HFFc6 (cell line): ENCODE data around the gene ANXA4. TPM values are rescaled to one million over a fixed set of nuclear protein-coding genes. Genes with fewer than 3 reads are reported as not detected.

ENCODE experiments used
- DNase-seq: peaks from one replicate; pipeline ENCODE4 v3.0.0-alpha.2; 2018
- H3K27ac Mint-ChIP-seq: 2 replicates; pipeline ENCODE4 v1.8.0; 2020; ENCODE audit warnings: mild to moderate bottlenecking, mixed read lengths
- H3K27me3 Mint-ChIP-seq: 2 replicates; pipeline ENCODE4 v1.8.0; 2021; ENCODE audit warnings: mild to moderate bottlenecking, moderate library complexity, mixed read lengths; ENCODE audit not compliant: insufficient read depth
- H3K36me3 Mint-ChIP-seq: 2 replicates; pipeline ENCODE4 v1.8.0; 2021; ENCODE audit warnings: low read depth, mixed read lengths
- H3K4me1 Mint-ChIP-seq: 2 replicates; pipeline ENCODE4 v1.8.0; 2020; ENCODE audit warnings: low read depth, mixed read lengths
- H3K4me3 Mint-ChIP-seq: 2 replicates; pipeline ENCODE4 v1.8.0; 2020; ENCODE audit warnings: mild to moderate bottlenecking, moderate library complexity, mixed read lengths
- H3K9me3 Mint-ChIP-seq: 2 replicates; pipeline ENCODE4 v1.8.0; 2020; ENCODE audit warnings: mild to moderate bottlenecking, mixed read lengths
- total RNA-seq, 6 experiments: library from RNA; stranded (reverse); fragmentation: NEBNext Ultra II Directional; extraction: Animal tissue kit (Norgen Biotek cat#: 25700); gene quantifications; 2 replicates in 1 of 6; 3 replicates in 5 of 6; pipeline ENCODE4 v1.2.3, GENCODE V29; 2021
- TF ChIP-seq, protein P1 (sequence below): fragments of 200-600 bp; sonication (generic); IDR thresholded peaks from 2 replicates; pipeline ENCODE4 v1.5.0; 2021; ENCODE audit warnings: antibody characterized with exemption, mild to moderate bottlenecking

ANXA4 gene
- total RNA-seq, 6 experiments from 2014 or later, result 92.8 to 112 (median 96.1) TPM

DNA sequence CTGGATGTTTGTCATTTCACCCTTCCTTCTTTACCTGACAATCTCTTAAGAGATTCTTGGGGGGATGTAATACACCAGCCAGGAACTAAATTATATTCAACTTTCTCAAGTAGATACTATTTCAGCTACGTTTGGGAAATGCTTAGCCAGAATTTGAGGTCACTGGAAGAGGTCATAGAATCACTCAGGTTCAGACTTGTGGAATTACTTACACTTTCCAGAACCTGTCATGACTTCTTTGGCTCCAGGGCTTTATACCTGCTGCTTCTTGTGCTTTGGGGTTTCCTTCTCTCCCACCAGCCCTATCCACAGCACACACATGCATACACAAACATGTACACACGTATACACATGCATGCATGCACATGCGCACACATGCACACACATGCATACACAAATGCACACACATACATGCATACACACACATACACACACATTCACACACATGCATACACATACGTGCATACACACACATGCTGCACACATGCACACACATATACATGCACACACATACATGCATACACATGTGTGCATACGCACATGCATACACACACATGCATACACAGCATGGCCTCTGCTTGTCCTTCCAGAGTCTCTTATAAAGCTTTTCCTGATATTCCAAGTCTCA lies 23.5 kb upstream of the ANXA4 start:
- H3K36me3 Mint-ChIP-seq, result no peaks in the 10 kb centered on the region
- no peak for DNase-seq
- H3K9me3 Mint-ChIP-seq, result no peaks in the 10 kb centered on the region
- no peak overlapping the region for H3K27ac Mint-ChIP-seq
- H3K4me1 Mint-ChIP-seq, result peaks cover 22% of the 10 kb centered on the region
- TF ChIP-seq, protein P1, sequence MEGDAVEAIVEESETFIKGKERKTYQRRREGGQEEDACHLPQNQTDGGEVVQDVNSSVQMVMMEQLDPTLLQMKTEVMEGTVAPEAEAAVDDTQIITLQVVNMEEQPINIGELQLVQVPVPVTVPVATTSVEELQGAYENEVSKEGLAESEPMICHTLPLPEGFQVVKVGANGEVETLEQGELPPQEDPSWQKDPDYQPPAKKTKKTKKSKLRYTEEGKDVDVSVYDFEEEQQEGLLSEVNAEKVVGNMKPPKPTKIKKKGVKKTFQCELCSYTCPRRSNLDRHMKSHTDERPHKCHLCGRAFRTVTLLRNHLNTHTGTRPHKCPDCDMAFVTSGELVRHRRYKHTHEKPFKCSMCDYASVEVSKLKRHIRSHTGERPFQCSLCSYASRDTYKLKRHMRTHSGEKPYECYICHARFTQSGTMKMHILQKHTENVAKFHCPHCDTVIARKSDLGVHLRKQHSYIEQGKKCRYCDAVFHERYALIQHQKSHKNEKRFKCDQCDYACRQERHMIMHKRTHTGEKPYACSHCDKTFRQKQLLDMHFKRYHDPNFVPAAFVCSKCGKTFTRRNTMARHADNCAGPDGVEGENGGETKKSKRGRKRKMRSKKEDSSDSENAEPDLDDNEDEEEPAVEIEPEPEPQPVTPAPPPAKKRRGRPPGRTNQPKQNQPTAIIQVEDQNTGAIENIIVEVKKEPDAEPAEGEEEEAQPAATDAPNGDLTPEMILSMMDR, result no peak
- peaks cover 2% of the 10 kb centered on the region; the same call in 1 of the 2 replicates for H3K27me3 Mint-ChIP-seq
- H3K4me3 Mint-ChIP-seq, result no peak overlapping the region

DNA sequence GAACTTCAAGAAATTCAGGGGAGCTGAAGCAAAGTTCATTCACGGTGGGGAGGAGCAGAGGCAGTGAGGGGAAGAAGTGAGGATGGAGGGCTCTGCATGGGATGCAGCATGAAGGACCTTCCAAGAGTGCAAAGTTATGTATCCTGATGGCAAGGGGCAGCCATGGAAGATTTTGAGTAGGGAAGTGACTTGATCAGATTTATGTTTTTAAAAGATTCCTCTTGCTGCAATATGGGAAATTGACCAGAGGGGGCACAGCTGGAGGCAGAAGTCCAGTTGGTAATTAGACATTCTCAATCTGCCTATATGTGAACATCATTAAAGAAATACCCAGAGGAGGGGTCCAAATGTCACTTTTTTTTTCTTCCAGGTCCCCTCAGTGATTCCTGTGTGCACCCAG lies 21.5 kb upstream of the ANXA4 start:
- Mint-ChIP-seq H3K4me3 (no peak overlapping the region), H3K36me3 (no peaks in the 10 kb centered on the region)
- DNase-seq, result no peak

DNA sequence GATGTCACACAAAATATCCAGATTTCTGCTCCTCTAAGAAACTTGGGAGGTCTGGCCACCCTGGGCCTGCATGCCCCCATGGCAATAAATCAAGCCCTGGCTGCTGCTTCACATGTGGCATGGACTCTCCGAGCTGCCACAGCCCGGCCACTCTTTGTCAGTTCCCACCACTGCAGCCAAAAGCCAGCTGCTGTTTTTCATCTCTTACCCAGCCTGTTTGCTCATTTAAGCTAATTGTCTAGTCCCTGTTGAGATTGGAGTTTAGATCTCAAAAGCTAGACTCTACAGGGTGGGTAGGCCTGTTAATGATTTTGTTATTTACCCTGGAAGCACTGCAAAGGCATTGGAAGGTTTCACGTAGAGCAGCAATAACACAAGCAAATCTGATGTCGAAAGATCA lies 20.9 kb upstream of the ANXA4 start:
- no peak overlapping the region for H3K27ac Mint-ChIP-seq
- H3K4me1 Mint-ChIP-seq, result peaks cover 19% of the 10 kb centered on the region
- H3K4me3 Mint-ChIP-seq, result no peak overlapping the region
- H3K36me3 Mint-ChIP-seq, result no peaks in the 10 kb centered on the region
- no peaks in the 10 kb centered on the region for H3K9me3 Mint-ChIP-seq
- DNase-seq, result no peak
- H3K27me3 Mint-ChIP-seq, result peaks cover 2% of the 10 kb centered on the region; the same call in 1 of the 2 replicates
- TF ChIP-seq, protein P1, result no peak

More for the DNA sequence above, 21.5 kb upstream of the ANXA4 start:
- H3K9me3 Mint-ChIP-seq, result no peaks in the 10 kb centered on the region
- H3K27ac Mint-ChIP-seq, result no peak overlapping the region
- H3K4me1 Mint-ChIP-seq, result peaks cover 24% of the 10 kb centered on the region
- H3K27me3 Mint-ChIP-seq, result peaks cover 2% of the 10 kb centered on the region; the same call in 1 of the 2 replicates
- TF ChIP-seq, protein P1, result peak; percentile 74

DNA sequence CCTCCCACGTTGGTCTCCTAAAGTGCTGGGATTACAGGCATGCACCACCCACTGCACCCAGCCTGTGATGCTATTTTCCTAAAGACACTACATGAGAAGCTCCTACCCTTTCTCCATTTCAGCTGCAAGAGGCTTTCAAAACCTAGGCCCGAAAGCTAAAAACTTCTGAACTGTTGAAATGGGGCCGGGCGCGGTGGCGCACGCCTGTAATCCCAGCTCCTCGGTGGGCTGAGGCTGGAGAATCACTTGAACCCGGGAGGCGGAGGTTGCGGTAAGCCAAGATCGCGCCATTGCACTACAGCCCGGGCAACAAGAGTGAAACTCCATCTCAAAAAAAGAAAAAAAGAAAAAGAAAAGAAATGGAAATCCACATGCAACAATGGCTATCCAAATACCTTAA lies 18.1 kb upstream of the ANXA4 start:
- TF ChIP-seq, protein P1, result no peak
- Mint-ChIP-seq H3K27ac (no peak overlapping the region), H3K27me3 (peaks cover 2% of the 10 kb centered on the region; the same call in 1 of the 2 replicates), H3K4me3 (no peak overlapping the region), H3K36me3 (no peaks in the 10 kb centered on the region), H3K9me3 (no peaks in the 10 kb centered on the region), H3K4me1 (peaks cover 8% of the 10 kb centered on the region)
- no peak for DNase-seq

DNA sequence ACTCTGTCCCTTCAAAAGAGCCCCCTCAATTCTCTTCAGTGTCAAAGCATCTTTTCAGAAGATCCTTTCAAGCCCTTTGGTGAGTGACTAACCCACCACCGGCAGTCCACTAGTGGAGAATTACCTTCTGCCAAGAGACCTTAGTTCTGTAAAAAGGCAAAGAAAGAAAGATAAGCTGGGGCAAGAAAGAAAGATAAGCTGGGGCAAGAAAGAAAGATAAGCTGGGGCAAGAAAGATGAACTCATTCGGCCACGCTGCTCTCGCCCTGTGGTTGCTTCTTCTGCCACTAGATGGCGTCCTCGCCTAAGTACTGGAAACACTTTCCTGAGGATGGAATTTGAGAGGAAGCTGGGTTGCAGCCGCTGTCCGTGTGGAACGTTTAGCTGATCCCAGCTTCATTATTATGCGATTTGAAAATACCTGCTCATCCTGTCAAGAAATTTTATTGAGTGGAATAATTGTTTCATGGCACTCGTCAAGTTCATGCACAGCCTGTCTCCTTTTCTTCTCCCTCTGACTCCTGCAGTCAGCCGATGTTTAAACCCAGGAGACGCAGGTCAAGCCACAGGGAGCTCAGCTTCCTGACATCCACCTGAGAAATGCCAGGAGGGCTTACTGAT lies 17.3 kb upstream of the ANXA4 start:
- no peaks in the 10 kb centered on the region for H3K36me3 Mint-ChIP-seq
- H3K4me3 Mint-ChIP-seq, result peak overlapping the region; percentile 85
- TF ChIP-seq, protein P1, result peak; percentile 98
- no peaks in the 10 kb centered on the region for H3K9me3 Mint-ChIP-seq
- H3K27ac Mint-ChIP-seq, result no peak overlapping the region
- peaks cover 2% of the 10 kb centered on the region; the same call in 1 of the 2 replicates for H3K27me3 Mint-ChIP-seq
- peak; percentile 65 for DNase-seq
- H3K4me1 Mint-ChIP-seq, result peaks cover 8% of the 10 kb centered on the region
